H9 (cell line): ENCODE data around the gene RGS3. TPM values are rescaled to one million over a fixed set of nuclear protein-coding genes. Genes with fewer than 3 reads are reported as not detected.

ENCODE experiments used
- DNase-seq: peaks from one replicate; pipeline ENCODE4 v3.0.0-alpha.2; 2017
- H2AFZ ChIP-seq: one replicate; pipeline ENCODE4 v1.6.1; 2013; ENCODE audit warnings: mild to moderate bottlenecking, low read length, control low read depth, moderate library complexity
- H2AK5ac ChIP-seq: 2 replicates; pipeline ENCODE4 v1.6.1; 2013; ENCODE audit warnings: low read length, control low read depth, mixed read lengths; ENCODE audit not compliant: insufficient read length
- H2BK120ac ChIP-seq: one replicate; pipeline ENCODE4 v1.6.1; 2013; ENCODE audit warnings: low read depth, mild to moderate bottlenecking, low read length, control low read depth, inconsistent platforms; ENCODE audit not compliant: poor library complexity, severe bottlenecking
- H2BK12ac ChIP-seq: 2 replicates; pipeline ENCODE4 v1.6.1; 2013; ENCODE audit warnings: low read length, control low read depth, mixed read lengths, low read depth; ENCODE audit not compliant: insufficient read length
- H2BK15ac ChIP-seq: 2 replicates; pipeline ENCODE4 v1.6.1; 2013; ENCODE audit warnings: low read depth, low read length, control low read depth
- H2BK20ac ChIP-seq: one replicate; pipeline ENCODE4 v1.6.1; 2013; ENCODE audit warnings: low read depth, mild to moderate bottlenecking, low read length, control low read depth, inconsistent platforms; ENCODE audit not compliant: poor library complexity, severe bottlenecking
- H2BK5ac ChIP-seq: 2 replicates; pipeline ENCODE4 v1.6.1; 2013; ENCODE audit warnings: low read length, control low read depth, mixed read lengths; ENCODE audit not compliant: insufficient read length
- H3K14ac ChIP-seq: 2 replicates; pipeline ENCODE4 v1.6.1; 2013; ENCODE audit warnings: low read length, control low read depth; ENCODE audit not compliant: insufficient read depth
- H3K18ac ChIP-seq: 2 replicates; pipeline ENCODE4 v1.6.1; 2013; ENCODE audit warnings: low read depth, mild to moderate bottlenecking, mixed read lengths, low read length, control low read depth; ENCODE audit not compliant: insufficient read length
- H3K23ac ChIP-seq: 2 replicates; pipeline ENCODE4 v1.6.1; 2013; ENCODE audit warnings: low read length, control low read depth, mixed read lengths, low read depth; ENCODE audit not compliant: insufficient read length
- H3K23me2 ChIP-seq: 2 replicates; pipeline ENCODE4 v1.6.1; 2013; ENCODE audit warnings: low read depth, mild to moderate bottlenecking, mixed read lengths, low read length, control low read depth; ENCODE audit not compliant: insufficient read length, poor library complexity, severe bottlenecking
- H3K27ac ChIP-seq: 2 replicates; pipeline ENCODE4 v1.5.1; 2013; ENCODE audit warnings: low read length, control low read depth, mixed read lengths, low read depth; ENCODE audit not compliant: insufficient read length
- H3K27me3 ChIP-seq: 2 replicates; pipeline ENCODE4 v1.6.1; 2013; ENCODE audit warnings: low read length, control low read depth, inconsistent platforms; ENCODE audit not compliant: insufficient read depth
- H3K4ac ChIP-seq: 2 replicates; pipeline ENCODE4 v1.6.1; 2013; ENCODE audit warnings: low read depth, mild to moderate bottlenecking, control low read depth, inconsistent platforms, low read length, moderate library complexity
- H3K4me1 ChIP-seq: 2 replicates; pipeline ENCODE4 v1.6.1; 2013; ENCODE audit warnings: low read length, control low read depth, inconsistent platforms; ENCODE audit not compliant: insufficient read depth
- H3K4me2 ChIP-seq: 2 replicates; pipeline ENCODE4 v1.6.1; 2013; ENCODE audit warnings: low read length, control low read depth, mixed read lengths; ENCODE audit not compliant: insufficient read length, insufficient read depth
- H3K56ac ChIP-seq: 2 replicates; pipeline ENCODE4 v1.6.1; 2013; ENCODE audit warnings: low read depth, mild to moderate bottlenecking, mixed read lengths, low read length, control low read depth; ENCODE audit not compliant: insufficient read length
- H3K79me1 ChIP-seq: 2 replicates; pipeline ENCODE4 v1.6.1; 2013; ENCODE audit warnings: low read depth, mild to moderate bottlenecking, moderate library complexity, low read length, control low read depth, inconsistent platforms; ENCODE audit not compliant: insufficient read depth, poor library complexity, severe bottlenecking
- H3K79me2 ChIP-seq: 2 replicates; pipeline ENCODE4 v1.6.1; 2013; ENCODE audit warnings: low read length, control low read depth, inconsistent platforms; ENCODE audit not compliant: insufficient read depth
- H3K9ac ChIP-seq: 2 replicates; pipeline ENCODE4 v1.6.1; 2013; ENCODE audit warnings: low read length, control low read depth, mixed read lengths; ENCODE audit not compliant: insufficient read length; ENCODE audit errors: extremely low read depth
- H3K9me3 ChIP-seq: one replicate; pipeline ENCODE4 v1.6.1; 2013; ENCODE audit warnings: low read depth, low read length, inconsistent platforms; ENCODE audit not compliant: control insufficient read depth
- H3T11ph ChIP-seq: one replicate; pipeline ENCODE4 v1.6.1; 2013; ENCODE audit warnings: mild to moderate bottlenecking, low read length, control low read depth, inconsistent platforms
- H4K20me1 ChIP-seq: one replicate; pipeline ENCODE4 v1.6.1; 2013; ENCODE audit not compliant: control insufficient read depth, insufficient read length, insufficient read depth
- H4K5ac ChIP-seq: 2 replicates; pipeline ENCODE4 v1.6.1; 2013; ENCODE audit warnings: low read depth, mild to moderate bottlenecking, mixed read lengths, low read length, control low read depth; ENCODE audit not compliant: insufficient read length
- H4K8ac ChIP-seq: replicated peaks from 2 replicates; pipeline ENCODE4 v1.6.1; 2013; ENCODE audit warnings: low read length, control low read depth, mixed read lengths, low read depth; ENCODE audit not compliant: insufficient read length
- H4K91ac ChIP-seq: 2 replicates; pipeline ENCODE4 v1.6.1; 2013; ENCODE audit warnings: low read depth, mild to moderate bottlenecking, moderate library complexity, mixed read lengths, low read length, control low read depth; ENCODE audit not compliant: insufficient read length
- H3K27ac Mint-ChIP-seq, 3 experiments: 2 replicates in 2 of 3; 3 replicates in 1 of 3; pipeline ENCODE4 v1.8.0; 2020 to 2021; ENCODE audit warnings: mixed read lengths in 3 of 3, mild to moderate bottlenecking in 1 of 3, moderate library complexity in 1 of 3
- H3K27me3 Mint-ChIP-seq: 2 replicates; pipeline ENCODE4 v1.8.0; 2021; ENCODE audit warnings: low read depth, mild to moderate bottlenecking, moderate library complexity, mixed read lengths
- H3K36me3 Mint-ChIP-seq, 3 experiments: 2 replicates in 2 of 3; 3 replicates in 1 of 3; pipeline ENCODE4 v1.8.0; 2020 to 2021; ENCODE audit warnings: low read depth in 3 of 3, mixed read lengths in 3 of 3; ENCODE audit not compliant: insufficient read depth in 1 of 3
- H3K4me1 Mint-ChIP-seq, 2 experiments: 2 replicates each; pipeline ENCODE4 v1.8.0; 2020; ENCODE audit warnings: mixed read lengths in 2 of 2
- H3K4me3 Mint-ChIP-seq, 2 experiments: 2 replicates in 1 of 2; 3 replicates in 1 of 2; pipeline ENCODE4 v1.8.0; 2020 to 2021; ENCODE audit warnings: mild to moderate bottlenecking in 2 of 2, mixed read lengths in 2 of 2, moderate library complexity in 1 of 2
- H3K9me3 Mint-ChIP-seq, 2 experiments: 2 replicates in 1 of 2; 3 replicates in 1 of 2; pipeline ENCODE4 v1.8.0; 2020; ENCODE audit warnings: mild to moderate bottlenecking in 2 of 2, mixed read lengths in 2 of 2, moderate library complexity in 1 of 2
- WGBS: extraction: QIAGEN DNeasy Blood & Tissue Kit; methylation state at CpG from one replicate; pipeline ENCODE4 v1.1.7; 2013; ENCODE audit warnings: missing lambda C conversion rate, low lambda C conversion rate, mixed read lengths; ENCODE audit not compliant: insufficient read length; ENCODE audit errors: extremely low coverage; 5-methylcytosine and 5-hydroxymethylcytosine counted together
- total RNA-seq: library from RNA; stranded (reverse); gene quantifications from 2 replicates; pipeline ENCODE4 v1.2.1, GENCODE V29; 2021
- TF ChIP-seq, protein P1 (sequence below): fragments of 200-600 bp; sonication (generic); conservative IDR thresholded peaks from 3 replicates; pipeline ENCODE4 v1.8.0; 2021; ENCODE audit warnings: antibody characterized with exemption, mild to moderate bottlenecking

The RGS3 gene
- total RNA-seq, 1 experiment from 2014 or later: 13.9 TPM

DNA sequence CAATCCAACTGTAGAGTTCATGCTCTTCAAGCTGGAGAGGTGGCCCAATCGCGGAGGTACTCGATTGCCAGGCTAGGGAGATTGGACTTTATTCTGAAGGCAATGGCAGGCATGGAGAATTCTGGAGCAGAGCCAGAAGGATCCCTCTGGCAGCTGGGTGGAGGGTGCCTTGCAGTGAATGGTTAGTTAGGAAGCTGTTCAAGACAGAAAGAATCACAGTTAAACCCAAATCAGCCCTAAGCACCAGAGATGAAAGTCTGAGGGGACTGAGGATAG is 182.4 kb downstream of the RGS3 start:
- no peak overlapping the region for H3K56ac ChIP-seq
- H3K4me3 Mint-ChIP-seq: no peak overlapping the region
- H2BK120ac ChIP-seq: no peak overlapping the region
- no peak overlapping the region for H4K5ac ChIP-seq
- peak; percentile 12 for DNase-seq
- H3K27ac Mint-ChIP-seq: no peak overlapping the region
- H2BK15ac ChIP-seq: no peak overlapping the region
- no peak overlapping the region for H2AK5ac ChIP-seq
- H3K27ac ChIP-seq: no peak overlapping the region
- H4K91ac ChIP-seq: no peak overlapping the region
- no CpG with 5 or more reads among the region's 3 CpGs for WGBS
- no peak overlapping the region for H3K18ac ChIP-seq
- H2BK20ac ChIP-seq: no peak overlapping the region
- H3K14ac ChIP-seq: no peak overlapping the region
- no peak overlapping the region for H2BK12ac ChIP-seq
- peaks cover 3% of the 10 kb centered on the region; the same call in 1 of the 2 replicates for H3K4me1 ChIP-seq
- no peak overlapping the region for H3K4ac ChIP-seq
- no peaks in the 10 kb centered on the region; the same call in 1 of the 2 replicates for H3K27me3 ChIP-seq
- no peaks in the 10 kb centered on the region for H3K9me3 ChIP-seq
- H4K20me1 ChIP-seq: no peaks in the 10 kb centered on the region
- H3T11ph ChIP-seq: no peak overlapping the region
- no peaks in the 10 kb centered on the region for H3K9me3 Mint-ChIP-seq
- no peak overlapping the region for H4K8ac ChIP-seq
- H3K23ac ChIP-seq: no peak overlapping the region
- no peaks in the 10 kb centered on the region for H3K23me2 ChIP-seq
- H3K4me2 ChIP-seq: no peak overlapping the region
- peaks cover 52% of the 10 kb centered on the region for H3K27me3 Mint-ChIP-seq
- H3K79me2 ChIP-seq: no peaks in the 10 kb centered on the region
- H3K36me3 Mint-ChIP-seq: no peaks in the 10 kb centered on the region
- TF ChIP-seq, protein P1, sequence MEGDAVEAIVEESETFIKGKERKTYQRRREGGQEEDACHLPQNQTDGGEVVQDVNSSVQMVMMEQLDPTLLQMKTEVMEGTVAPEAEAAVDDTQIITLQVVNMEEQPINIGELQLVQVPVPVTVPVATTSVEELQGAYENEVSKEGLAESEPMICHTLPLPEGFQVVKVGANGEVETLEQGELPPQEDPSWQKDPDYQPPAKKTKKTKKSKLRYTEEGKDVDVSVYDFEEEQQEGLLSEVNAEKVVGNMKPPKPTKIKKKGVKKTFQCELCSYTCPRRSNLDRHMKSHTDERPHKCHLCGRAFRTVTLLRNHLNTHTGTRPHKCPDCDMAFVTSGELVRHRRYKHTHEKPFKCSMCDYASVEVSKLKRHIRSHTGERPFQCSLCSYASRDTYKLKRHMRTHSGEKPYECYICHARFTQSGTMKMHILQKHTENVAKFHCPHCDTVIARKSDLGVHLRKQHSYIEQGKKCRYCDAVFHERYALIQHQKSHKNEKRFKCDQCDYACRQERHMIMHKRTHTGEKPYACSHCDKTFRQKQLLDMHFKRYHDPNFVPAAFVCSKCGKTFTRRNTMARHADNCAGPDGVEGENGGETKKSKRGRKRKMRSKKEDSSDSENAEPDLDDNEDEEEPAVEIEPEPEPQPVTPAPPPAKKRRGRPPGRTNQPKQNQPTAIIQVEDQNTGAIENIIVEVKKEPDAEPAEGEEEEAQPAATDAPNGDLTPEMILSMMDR: no peak
- H3K9ac ChIP-seq: no peak overlapping the region
- no peaks in the 10 kb centered on the region for H3K79me1 ChIP-seq
- no peak overlapping the region for H2BK5ac ChIP-seq
- H2AFZ ChIP-seq: no peak overlapping the region
- peaks cover 8 to 17% of the 10 kb centered on the region in 2 experiments for H3K4me1 Mint-ChIP-seq
